IMR-90 (cell line): ENCODE measurements around the gene HRNR. TPM values are rescaled to one million over a fixed set of nuclear protein-coding genes. Genes with fewer than 3 reads are reported as not detected.

Source experiments
- ATAC-seq: fragments of 200-7000 bp; cut with Tn5 transposase; 2 replicates; pipeline ENCODE4 v1.9.1; 2020; ENCODE audit warnings: low read depth, mild to moderate bottlenecking, moderate library complexity
- BruUV-seq: library from RNA; stranded (reverse); fragments of 400-500 nt; replicated peaks from 2 replicates; lab custom pipeline; 2021; lab: Mats Ljungman, UMichigan
- CTCF ChIA-PET: fragments of 300-600 bp; formaldehyde crosslinking; extraction: SDS; loops from one replicate; lab custom pipeline; 2021; ENCODE audit warnings: antibody characterized with exemption; lab: Yijun Ruan, JAX
- POLR2A ChIA-PET: fragments of 300-600 bp; sonication (Branson Sonifier 250); formaldehyde crosslinking; loops from one replicate; lab custom pipeline; 2022; ENCODE audit warnings: antibody characterized with exemption; ENCODE audit not compliant: unreplicated experiment; lab: Charles Lee
- DNase-seq: peaks from one replicate; pipeline ENCODE4 v3.0.0; 2013
- H2AFZ ChIP-seq: replicated peaks from 2 replicates; pipeline ENCODE3; 2013; ENCODE audit warnings: low read length, mild to moderate bottlenecking; ENCODE audit not compliant: poor library complexity
- H2AK5ac ChIP-seq: 2 replicates; pipeline ENCODE4 v1.6.1; 2013; ENCODE audit warnings: low read depth, low read length, inconsistent platforms
- H2AK9ac ChIP-seq: replicated peaks from 2 replicates; pipeline ENCODE3; 2013; ENCODE audit warnings: mild to moderate bottlenecking, low read depth, low read length, moderate library complexity; ENCODE audit not compliant: poor library complexity
- H2BK120ac ChIP-seq: 2 replicates; pipeline ENCODE4 v1.6.1; 2013; ENCODE audit warnings: low read depth, low read length, inconsistent platforms
- H2BK15ac ChIP-seq: 3 replicates; pipeline ENCODE4 v1.6.1; 2013; ENCODE audit warnings: low read depth, low read length, inconsistent platforms
- H2BK20ac ChIP-seq: 2 replicates; pipeline ENCODE4 v1.6.1; 2013; ENCODE audit warnings: low read depth, mild to moderate bottlenecking, inconsistent platforms, low read length, moderate library complexity
- H2BK5ac ChIP-seq: 2 replicates; pipeline ENCODE4 v1.6.1; 2013; ENCODE audit warnings: mild to moderate bottlenecking, low read depth, low read length, inconsistent platforms; ENCODE audit not compliant: poor library complexity, severe bottlenecking
- H3K14ac ChIP-seq: replicated peaks from 2 replicates; pipeline ENCODE4 v1.6.1; 2013; ENCODE audit warnings: low read depth, low read length, inconsistent platforms
- H3K18ac ChIP-seq: 2 replicates; pipeline ENCODE4 v1.6.1; 2013; ENCODE audit warnings: low read depth, low read length, control low read depth
- H3K23ac ChIP-seq: 2 replicates; pipeline ENCODE4 v1.6.1; 2013; ENCODE audit warnings: low read depth, low read length, inconsistent platforms
- H3K27ac ChIP-seq: 2 replicates; pipeline ENCODE4 v1.5.1; 2013; ENCODE audit warnings: mild to moderate bottlenecking, control low read depth, low read length; ENCODE audit not compliant: insufficient read depth
- H3K27me3 ChIP-seq: 2 replicates; pipeline ENCODE4 v1.6.1; 2013; ENCODE audit warnings: low read length; ENCODE audit not compliant: control insufficient read depth, insufficient read depth
- H3K36me3 ChIP-seq: 2 replicates; pipeline ENCODE4 v1.6.1; 2013; ENCODE audit warnings: low read length, mixed read lengths; ENCODE audit not compliant: control insufficient read depth, insufficient read depth
- H3K4ac ChIP-seq: 2 replicates; pipeline ENCODE4 v1.6.1; 2013; ENCODE audit warnings: low read depth, low read length, inconsistent platforms
- H3K4me1 ChIP-seq: 2 replicates; pipeline ENCODE4 v1.6.1; 2013; ENCODE audit warnings: low read length, mixed read lengths; ENCODE audit not compliant: control insufficient read depth, insufficient read depth
- H3K4me2 ChIP-seq: 2 replicates; pipeline ENCODE4 v1.6.1; 2013; ENCODE audit warnings: low read depth, mild to moderate bottlenecking, control low read depth, low read length, moderate library complexity
- H3K4me3 ChIP-seq: 2 replicates; pipeline ENCODE4 v1.5.1; 2013; ENCODE audit warnings: low read depth, mild to moderate bottlenecking, control low read depth, low read length, moderate library complexity; ENCODE audit not compliant: insufficient read depth
- H3K56ac ChIP-seq: 2 replicates; pipeline ENCODE4 v1.6.1; 2013; ENCODE audit warnings: low read length, inconsistent platforms; ENCODE audit not compliant: insufficient read depth; ENCODE audit errors: extremely low read depth
- H3K79me1 ChIP-seq, 2 experiments: 2 replicates each; pipeline ENCODE4 v1.6.1; 2013; ENCODE audit warnings: low read length in 2 of 2, inconsistent platforms in 1 of 2, low read depth in 1 of 2
- H3K9ac ChIP-seq: 2 replicates; pipeline ENCODE4 v1.6.1; 2013; ENCODE audit warnings: low read depth, low read length, control low read depth
- H3K9me1 ChIP-seq: 2 replicates; pipeline ENCODE4 v1.6.1; 2013; ENCODE audit warnings: low read length, inconsistent platforms; ENCODE audit not compliant: insufficient read depth
- H3K9me3 ChIP-seq: 2 replicates; pipeline ENCODE4 v1.6.1; 2013; ENCODE audit warnings: low read length; ENCODE audit not compliant: control insufficient read depth, insufficient read depth
- H4K20me1 ChIP-seq: 2 replicates; pipeline ENCODE4 v1.6.1; 2013; ENCODE audit warnings: low read length, inconsistent platforms; ENCODE audit not compliant: insufficient read depth
- H4K5ac ChIP-seq: 2 replicates; pipeline ENCODE4 v1.6.1; 2013; ENCODE audit warnings: mild to moderate bottlenecking, low read depth, low read length, control low read depth
- H4K8ac ChIP-seq, 2 experiments: 2 replicates each; pipeline ENCODE4 v1.6.1; 2013; ENCODE audit warnings: low read depth in 2 of 2, low read length in 2 of 2, control low read depth in 1 of 2, inconsistent platforms in 1 of 2
- H4K91ac ChIP-seq: 2 replicates; pipeline ENCODE4 v1.6.1; 2013; ENCODE audit warnings: low read depth, low read length, inconsistent platforms; ENCODE audit not compliant: insufficient read depth
- CEBPB ChIP-seq: IDR thresholded peaks from 2 replicates; pipeline ENCODE4 v1.6.1; 2012; ENCODE audit warnings: low read depth, low read length, improper control_type of control experiment
- CHD1 ChIP-seq: IDR thresholded peaks from 2 replicates; pipeline ENCODE4 v1.6.1; 2012; ENCODE audit warnings: low read depth, low read length, improper control_type of control experiment
- CTCF ChIP-seq: conservative IDR thresholded peaks from 2 replicates; pipeline ENCODE4 v1.5.1; 2012; ENCODE audit warnings: mild to moderate bottlenecking, low read depth, low read length, improper control_type of control experiment
- FOS ChIP-seq: fragments of 150-350 bp; IDR thresholded peaks from 2 replicates; pipeline ENCODE4 v1.6.1; 2016; ENCODE audit warnings: low read depth, low read length
- MAFK ChIP-seq: IDR thresholded peaks from 2 replicates; pipeline ENCODE4 v1.6.1; 2012; ENCODE audit warnings: low read depth, low read length, improper control_type of control experiment
- MXI1 ChIP-seq: IDR thresholded peaks from 2 replicates; pipeline ENCODE4 v1.6.1; 2012; ENCODE audit warnings: low read depth, mild to moderate bottlenecking, low read length, moderate library complexity, borderline replicate concordance
- POLR2A ChIP-seq: IDR thresholded peaks from 2 replicates; pipeline ENCODE4 v1.6.1; 2012; ENCODE audit warnings: mild to moderate bottlenecking, low read depth, low read length
- RAD21 ChIP-seq: IDR thresholded peaks from 2 replicates; pipeline ENCODE4 v1.6.1; 2012; ENCODE audit warnings: low read length, improper control_type of control experiment
- RCOR1 ChIP-seq: IDR thresholded peaks from 2 replicates; pipeline ENCODE4 v1.6.1; 2012; ENCODE audit warnings: mild to moderate bottlenecking, low read length, improper control_type of control experiment; ENCODE audit not compliant: insufficient replicate concordance
- RFX5 ChIP-seq: IDR thresholded peaks from 2 replicates; pipeline ENCODE4 v1.8.0; 2012; ENCODE audit warnings: low read depth, mild to moderate bottlenecking, low read length, moderate library complexity
- SMC3 ChIP-seq: fragments of 150-350 bp; IDR thresholded peaks from 2 replicates; pipeline ENCODE4 v1.6.1; 2016; ENCODE audit warnings: low read depth, mild to moderate bottlenecking, antibody characterized with exemption, low read length, moderate library complexity
- USF2 ChIP-seq: fragments of 150-350 bp; IDR thresholded peaks from 2 replicates; pipeline ENCODE4 v1.6.1; 2017; ENCODE audit warnings: mild to moderate bottlenecking, antibody characterized with exemption, low read length, low read depth
- WGBS, 2 experiments: methylation state at CpG; one replicate each; pipeline versions ENCODE4 v1.1.5 to v1.1.7; 2013; ENCODE audit warnings: missing lambda C conversion rate in 2 of 2; ENCODE audit not compliant: insufficient read length in 1 of 2; ENCODE audit errors: extremely low coverage in 2 of 2; 5-methylcytosine and 5-hydroxymethylcytosine counted together
- dilution Hi-C: fragments of 300-500 bp; cut with HindIII; formaldehyde crosslinking; loops from one replicate; pipeline ENCODE4 v1.14.3; 2018; ENCODE audit warnings: low sequenced_read_pairs; ENCODE audit not compliant: unreplicated experiment
- in situ Hi-C: fragments of 300-500 bp; cut with MboI; formaldehyde crosslinking; loops from 3 replicates; pipeline ENCODE4 v1.14.3; 2019; ENCODE audit warnings: low sequenced_read_pairs, inconsistent platforms, mixed read lengths
- intact Hi-C: fragments of 100-400 bp; cut with micrococcal nuclease; formaldehyde crosslinking; loops from 2 replicates; pipeline ENCODE4 v1.10.0; 2022
- polyA plus RNA-seq, 3 experiments: library from polyadenylated mRNA; depleted of rRNA; stranded (reverse); fragments of >200 nt; gene quantifications; 2 replicates each; pipeline ENCODE4 v1.2.3, GENCODE V29; 2012; ENCODE audit warnings: low replicate concordance in 1 of 3
- total RNA-seq: library from RNA; depleted of rRNA; stranded (reverse); fragments of >200 nt; gene quantifications from 2 replicates; pipeline ENCODE4 v1.2.3, GENCODE V29; 2012

Gene HRNR
- total and polyA plus RNA-seq, 2 of the 4 experiments (the other 2 are of a cell fraction): under 0.01 TPM; not detected in 1

GRCh38 chr1:152165286-152166077 is 58.5 kb downstream of the HRNR start:
- Histone ChIP-seq H3K14ac (no peak overlapping the region), H3K4ac (no peak overlapping the region), H2AFZ (no peak overlapping the region), H3K9ac (no peak overlapping the region), H3K27me3 (peaks cover 8% of the 10 kb centered on the region; the same call in 1 of the 2 replicates), H3K9me1 (no peaks in the 10 kb centered on the region), H3K4me3 (no peak overlapping the region), H3K4me1 (no peaks in the 10 kb centered on the region; the same call in 1 of the 2 replicates), H4K8ac (no peak overlapping the region), H2BK20ac (no peak overlapping the region), H2BK5ac (no peak overlapping the region), H3K56ac (no peak overlapping the region), H2AK5ac (no peak overlapping the region), H3K18ac (no peak overlapping the region), H3K79me1 (no peaks in the 10 kb centered on the region), H4K20me1 (no peaks in the 10 kb centered on the region), H2BK15ac (no peak overlapping the region), H4K91ac (no peak overlapping the region), H3K4me2 (no peak overlapping the region), H2AK9ac (no peak overlapping the region), H3K23ac (no peak overlapping the region), H3K36me3 (no peaks in the 10 kb centered on the region), H3K9me3 (no peaks in the 10 kb centered on the region), H4K5ac (no peak overlapping the region), H3K27ac (no peak overlapping the region), H2BK120ac (no peak overlapping the region)
- BruUV-seq: no TSS peak
- dilution Hi-C loops: no loop called here
- DNase-seq (no peak), ATAC-seq (no peak)
- ChIA-PET POLR2A (no interaction called here), CTCF (no interaction called here)
- TF ChIP-seq RAD21 (no peak), MAFK (no peak), CEBPB (no peak), POLR2A (no peak), CHD1 (no peak), CTCF (no peak), MXI1 (no peak), FOS (no peak), RCOR1 (no peak), RFX5 (no peak), USF2 (no peak), SMC3 (no peak)
- in situ Hi-C loops: no loop called here
- WGBS, 2 experiments: no CpG with 5 or more reads among the region's 4 CpGs
- intact Hi-C loops: no loop called here
